T-helper 2 cell treated with Interferon-gamma antibody and Interleukin-4, amounts not matched to agents 100 ng/mL and 5 ng/mL, for 36 hours (primary cell): ENCODE measurements around the gene CEPT1. TPM values are rescaled to one million over a fixed set of nuclear protein-coding genes. Genes with fewer than 3 reads are reported as not detected.

ENCODE experiments used
- intact Hi-C: fragments of 100-400 bp; cut with micrococcal nuclease; formaldehyde crosslinking; loops from one replicate; pipeline ENCODE4 v1.15.1; 2023
- total RNA-seq: library from RNA; stranded (reverse); gene quantifications from 2 replicates; pipeline ENCODE4 v1.2.3, GENCODE V29; 2022

Gene CEPT1
- total RNA-seq, 1 donor from 2014 or later: 34.9 TPM

DNA sequence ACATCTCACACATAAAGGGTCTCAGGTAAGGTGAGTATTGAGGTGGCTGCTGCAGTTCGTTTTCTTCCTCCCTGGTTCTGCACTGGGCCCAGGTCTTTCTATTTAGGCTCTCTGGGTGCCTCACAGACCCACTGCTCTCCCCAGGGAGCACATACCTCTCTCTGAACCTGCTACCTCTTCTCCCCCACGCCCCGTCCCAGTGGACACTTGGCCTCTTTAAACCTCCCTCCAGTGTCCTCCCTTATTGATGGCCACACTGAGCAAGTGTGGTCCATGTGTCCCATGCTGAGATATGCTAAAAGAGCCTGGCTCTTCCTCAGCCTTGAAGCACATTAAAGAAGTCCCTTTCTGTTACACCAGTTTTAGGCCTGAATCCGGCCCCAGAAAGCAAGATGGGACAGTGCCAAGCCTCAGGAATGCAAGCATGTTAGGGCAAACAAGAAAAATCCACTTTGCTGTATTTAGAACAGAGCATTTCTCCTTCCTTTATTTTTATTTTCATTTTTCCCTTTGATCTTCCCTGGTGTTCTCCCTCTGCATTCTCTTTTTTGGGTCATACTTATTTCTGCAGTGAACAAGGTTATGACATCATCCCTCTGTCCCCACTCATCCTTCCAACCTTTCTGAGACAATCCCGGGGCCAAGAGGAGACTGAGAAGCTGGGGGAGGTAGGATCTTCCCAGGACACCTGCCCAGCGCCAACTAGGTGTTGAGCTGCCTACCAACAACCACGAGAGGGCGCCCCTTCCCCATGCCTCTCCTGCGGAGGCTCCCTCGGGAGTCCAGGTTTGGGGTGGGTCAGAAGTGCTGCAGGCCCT, 82.5 kb downstream of the CEPT1 start:
- intact Hi-C loops: loop anchor here (1.0 to 10.0 kb wide), 7 partner anchors 112 to 435 kb away; partner anchors contain the start of gene C1orf162

DNA sequence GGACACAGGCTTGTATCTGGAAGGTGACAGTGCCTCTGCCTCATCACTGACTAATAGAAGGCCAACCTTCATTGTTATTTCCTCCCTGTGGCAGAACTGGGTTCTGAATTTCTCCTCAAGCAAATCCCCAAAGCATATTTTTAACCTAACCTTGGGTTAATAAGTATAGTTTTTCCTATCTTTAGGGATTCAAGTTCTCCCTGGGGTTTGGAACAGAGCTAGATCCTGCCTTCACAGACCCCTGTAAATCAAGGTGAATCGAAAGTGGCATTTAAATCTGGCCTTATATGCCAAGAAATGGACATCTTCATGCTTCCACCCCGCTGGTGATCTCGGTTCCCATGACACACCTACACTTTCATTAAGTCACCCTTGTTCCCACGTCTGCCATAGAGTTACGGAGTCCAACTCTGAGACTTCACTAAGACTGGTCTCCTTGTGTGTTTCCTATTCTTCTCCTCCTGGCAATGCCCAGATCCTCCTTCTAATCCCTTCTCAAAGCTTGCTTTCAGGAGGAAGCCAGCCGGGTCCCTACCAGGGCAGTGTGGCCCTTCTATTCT, 83.2 kb downstream of the CEPT1 start:
- intact Hi-C loops: loop anchor here (1.0 to 10.0 kb wide), 7 partner anchors 111 to 436 kb away; partner anchors contain the start of gene C1orf162

DNA sequence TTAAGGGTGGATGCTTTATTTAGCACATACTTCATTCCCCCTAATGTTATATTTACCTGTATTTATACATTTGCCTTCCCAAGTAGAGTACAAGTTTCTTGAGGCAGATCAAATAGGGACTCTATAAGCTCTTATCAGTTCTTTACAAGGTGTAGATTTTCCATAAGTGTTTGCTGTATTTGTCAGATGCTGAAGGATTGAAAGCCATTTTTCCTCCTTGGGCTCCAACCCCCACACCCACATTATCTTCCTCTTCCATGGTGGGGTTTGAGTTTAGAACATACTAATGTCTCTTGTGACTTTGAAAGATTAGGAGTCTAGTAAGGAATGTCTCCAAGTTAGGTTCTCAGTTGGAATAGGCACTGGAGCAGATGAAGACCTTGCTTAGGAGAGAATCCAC, 85.1 kb downstream of the CEPT1 start:
- intact Hi-C loops: loop anchor here (1.0 to 10.0 kb wide), 2 partner anchors 9 to 250 kb away; partner anchors contain the start of gene C1orf162

DNA sequence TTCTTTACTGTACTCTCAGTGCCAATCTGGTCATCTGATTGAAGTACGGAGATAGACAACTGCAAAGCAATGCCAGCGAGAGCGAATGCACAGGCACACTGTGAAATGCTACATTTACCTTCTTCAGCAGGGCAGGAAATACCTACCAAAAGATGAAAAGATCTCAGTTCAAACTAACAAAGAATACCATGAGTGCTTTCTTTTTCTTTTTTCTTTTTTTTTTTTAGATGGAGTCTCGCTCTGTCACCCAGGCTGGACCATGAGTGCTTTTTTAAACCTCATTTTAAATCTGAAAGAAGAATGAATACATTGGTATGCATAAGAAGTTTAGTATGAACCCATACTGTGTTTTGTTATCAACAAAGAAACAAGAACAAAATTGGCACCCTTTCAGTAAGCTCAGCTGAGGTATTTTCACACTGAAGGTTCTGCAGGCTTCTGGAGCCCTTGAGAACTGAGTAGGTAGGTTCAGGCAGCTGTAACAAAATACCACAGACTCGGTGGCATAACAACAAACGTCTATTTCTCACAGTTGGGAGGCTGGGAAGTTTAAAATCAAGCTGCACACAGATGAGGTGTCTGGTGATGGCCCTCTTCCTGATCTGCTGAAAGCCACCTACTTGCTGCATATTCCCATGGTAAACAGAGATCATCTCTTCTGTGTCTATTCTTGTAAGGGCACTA, 85.8 kb downstream of the CEPT1 start:
- intact Hi-C loops: loop anchor here (1.0 to 10.0 kb wide), 2 partner anchors 10 to 249 kb away; partner anchors contain the start of gene C1orf162

DNA sequence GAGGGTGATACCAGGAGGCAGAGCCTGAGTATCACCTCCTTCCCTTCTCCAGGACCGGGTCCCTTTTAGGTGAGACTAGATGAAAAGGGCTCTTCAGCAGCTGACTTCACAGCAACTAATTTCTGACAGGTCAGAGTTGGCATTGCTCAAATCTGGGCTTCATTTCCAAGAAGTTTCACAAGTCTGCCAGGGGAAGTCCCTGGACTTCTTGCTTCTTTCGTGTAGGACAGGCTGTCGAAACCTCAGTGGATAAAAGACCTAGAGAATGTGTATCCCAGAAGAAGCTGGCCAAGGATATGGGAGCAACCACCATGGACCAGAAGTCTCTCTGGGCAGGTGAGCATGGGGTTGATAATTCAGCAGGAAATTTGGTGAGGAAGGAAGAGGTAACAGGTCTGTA, 87.4 kb downstream of the CEPT1 start, which contains the start of gene CHI3L2:
TSS of gene CHI3L2 (plus strand) at position 280 of the 400 bp plus-strand sequence. CDS start at position 297, 17 bp downstream.
- intact Hi-C loops: loop anchor here (10.0 kb wide), 1 partner anchor 247 kb away; the partner anchor contains the start of gene C1orf162

DNA sequence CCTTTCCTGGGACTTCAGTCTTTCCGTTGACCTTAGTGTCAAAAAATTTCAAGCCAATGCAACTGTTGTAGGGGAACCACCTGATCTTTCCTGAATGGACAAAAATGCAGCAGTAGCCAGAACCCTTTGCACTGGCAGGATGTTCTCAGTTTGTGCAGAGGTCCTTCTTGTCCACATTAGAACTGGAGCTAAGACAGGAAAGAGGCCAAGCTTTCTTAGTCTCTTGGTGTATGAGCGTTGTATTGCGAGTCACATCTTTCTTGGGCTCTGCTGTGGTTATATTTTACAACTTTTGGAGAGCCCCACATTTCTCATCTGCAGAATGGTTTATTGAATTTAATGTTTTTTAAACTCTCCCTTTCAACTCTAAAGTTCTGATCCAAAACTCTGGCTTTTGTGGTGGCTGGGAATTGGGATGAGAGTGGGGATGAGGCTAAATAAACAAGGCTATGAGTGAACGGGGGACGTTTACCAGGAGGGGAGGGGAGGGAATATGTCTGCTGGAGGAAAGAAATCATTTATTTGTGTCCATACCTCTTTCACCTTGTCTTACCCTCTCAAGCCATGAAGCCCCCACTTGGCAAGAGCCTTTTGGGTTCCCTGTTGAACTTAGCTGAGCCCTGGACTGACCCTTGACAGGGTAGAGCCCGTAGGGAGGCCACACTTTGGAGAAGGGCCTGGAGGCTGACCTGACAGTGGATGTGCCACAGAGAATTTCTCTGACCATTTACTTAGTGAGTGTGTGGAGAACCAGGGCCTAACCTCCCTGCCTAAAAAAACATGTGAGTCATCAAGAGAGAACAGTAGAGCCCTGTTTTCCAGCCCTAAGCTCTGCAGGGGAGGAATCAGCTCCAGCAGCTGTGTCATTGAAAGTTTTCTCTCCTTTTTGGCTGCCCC, 88.1 kb downstream of the CEPT1 start:
- intact Hi-C loops: loop anchor here (10.0 kb wide), 1 partner anchor 247 kb away; the partner anchor contains the start of gene C1orf162

DNA sequence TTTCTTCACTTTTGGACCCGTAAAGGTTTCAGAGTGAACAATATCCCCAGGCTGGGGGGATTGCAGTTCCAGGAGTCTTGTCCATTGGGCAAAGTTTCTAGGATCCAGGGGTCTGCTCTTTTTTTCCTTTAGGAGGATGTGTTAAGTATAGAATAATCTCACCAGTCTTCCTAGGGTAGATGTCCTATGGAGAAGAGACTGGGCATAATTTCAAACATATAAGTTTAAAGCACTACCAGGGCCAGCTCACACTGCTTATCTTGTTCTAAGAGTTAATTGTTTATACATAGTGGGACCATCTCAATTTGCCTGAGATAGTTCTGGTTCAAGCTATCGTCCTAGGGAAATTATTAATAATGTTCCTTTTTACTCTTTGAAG, 88.7 kb downstream of the CEPT1 start:
- intact Hi-C loops: loop anchor here (10.0 kb wide), 1 partner anchor 246 kb away; the partner anchor contains the start of gene C1orf162

DNA sequence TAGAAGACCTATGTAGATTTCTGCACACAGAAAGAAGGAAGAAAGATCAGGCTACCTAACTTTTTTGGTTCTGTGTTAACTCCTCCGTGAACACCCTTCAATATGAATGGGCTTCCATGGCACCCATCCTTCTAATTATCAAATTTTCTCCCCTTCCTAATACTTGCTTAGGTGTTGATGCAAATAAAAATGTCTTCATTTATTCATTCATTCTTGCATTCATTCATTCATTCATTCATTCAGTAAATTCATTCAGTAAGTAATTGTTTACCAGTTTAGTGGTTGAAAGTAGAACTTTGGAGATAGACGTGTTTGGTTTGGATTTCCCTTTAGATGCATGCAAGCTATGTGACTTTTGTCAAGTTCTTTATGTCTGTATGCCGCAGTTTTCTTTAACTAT, 92.1 kb downstream of the CEPT1 start:
- intact Hi-C loops: loop anchor here (5.0 kb wide), 1 partner anchor 35 kb away; no protein-coding TSS in a partner anchor

DNA sequence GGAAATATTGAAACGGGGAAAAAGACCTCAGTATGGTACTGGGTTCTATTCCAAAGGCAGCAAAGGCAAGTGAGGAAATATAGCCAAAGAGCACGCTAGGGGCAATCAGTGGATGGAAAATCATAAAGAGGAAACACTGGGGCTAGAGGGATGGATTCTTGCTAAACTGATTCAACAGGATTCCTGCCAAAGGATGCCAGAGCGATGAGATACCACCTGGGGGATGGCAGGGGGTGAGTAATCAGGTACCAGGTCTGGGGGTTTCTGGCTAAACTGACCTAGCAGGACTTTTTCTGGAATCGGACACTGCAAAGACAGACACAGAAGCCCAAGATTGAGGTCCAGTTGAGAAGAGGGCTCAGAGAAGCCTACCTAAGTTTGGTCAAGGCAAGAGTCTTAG, 94.2 kb downstream of the CEPT1 start:
- intact Hi-C loops: loop anchor here (5.0 kb wide), 1 partner anchor 37 kb away; no protein-coding TSS in a partner anchor

Other genes with a start within 250 kb of the CEPT1 start
- gene LRIF1, start 176.3 kb upstream of the CEPT1 start, total RNA-seq: 20.3 and 20.4 TPM in 2 replicates
- gene DRAM2, start 130 bp upstream of the CEPT1 start, total RNA-seq: 24.9 and 28.9 TPM in 2 replicates
- 203 and 207 TPM in 2 replicates for gene DENND2D, start 60.4 kb downstream of the CEPT1 start, total RNA-seq
- 8.0 and 9.1 TPM in 2 replicates for gene CHI3L2, start 87.5 kb downstream of the CEPT1 start, total RNA-seq
- gene CHIA, start 150.6 kb downstream of the CEPT1 start, total RNA-seq: not detected in 2 replicates